HUES6 (cell line): Measurements from ENCODE around the gene TFDP3.

Source experiments
- H3K27ac ChIP-seq: 2 replicates; pipeline ENCODE4 v1.7.0; 2013; ENCODE audit warnings: low read depth, mild to moderate bottlenecking, low read length, inconsistent platforms
- H3K27me3 ChIP-seq: 2 replicates; pipeline ENCODE4 v1.6.1; 2013; ENCODE audit warnings: low read length; ENCODE audit not compliant: control insufficient read depth, insufficient read depth
- H3K36me3 ChIP-seq: 2 replicates; pipeline ENCODE4 v1.6.1; 2013; ENCODE audit warnings: low read length; ENCODE audit not compliant: control insufficient read depth, insufficient read depth
- H3K4me1 ChIP-seq: 2 replicates; pipeline ENCODE4 v1.6.1; 2013; ENCODE audit warnings: low read length; ENCODE audit not compliant: control insufficient read depth, insufficient read depth
- H3K4me3 ChIP-seq: 2 replicates; pipeline ENCODE4 v1.5.1; 2013; ENCODE audit warnings: low read depth, low read length
- H3K9ac ChIP-seq: one replicate; pipeline ENCODE4 v1.6.1; 2013; ENCODE audit warnings: mild to moderate bottlenecking, low read length
- H3K9me3 ChIP-seq: 2 replicates; pipeline ENCODE4 v1.6.1; 2013; ENCODE audit warnings: low read depth, low read length; ENCODE audit not compliant: control insufficient read depth, insufficient read depth

The TFDP3 gene

DNA sequence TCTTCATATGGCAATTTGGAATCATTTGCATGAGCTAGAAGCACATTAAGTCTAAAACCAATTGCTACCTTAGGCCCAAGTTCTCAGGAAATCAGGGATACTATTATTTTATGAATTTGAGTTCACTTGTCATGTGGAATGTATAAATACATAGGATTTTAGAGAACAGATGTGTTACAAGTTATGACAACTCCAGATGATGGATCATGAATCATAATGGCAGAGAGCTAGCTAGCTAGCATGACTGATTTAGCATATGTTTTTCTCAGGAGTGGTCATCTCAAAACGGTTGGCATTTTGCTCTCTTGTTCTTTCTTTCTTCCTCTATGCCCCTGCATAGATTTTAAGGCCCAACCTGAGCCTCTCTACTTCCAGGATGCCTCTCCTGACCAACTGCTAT is 14.2 kb upstream of the TFDP3 start:
- Histone ChIP-seq H3K9me3 (no peaks in the 10 kb centered on the region), H3K36me3 (no peaks in the 10 kb centered on the region), H3K27ac (no peak overlapping the region), H3K4me3 (no peak overlapping the region), H3K27me3 (peaks cover 71% of the 10 kb centered on the region), H3K9ac (no peak overlapping the region), H3K4me1 (no peaks in the 10 kb centered on the region)

DNA sequence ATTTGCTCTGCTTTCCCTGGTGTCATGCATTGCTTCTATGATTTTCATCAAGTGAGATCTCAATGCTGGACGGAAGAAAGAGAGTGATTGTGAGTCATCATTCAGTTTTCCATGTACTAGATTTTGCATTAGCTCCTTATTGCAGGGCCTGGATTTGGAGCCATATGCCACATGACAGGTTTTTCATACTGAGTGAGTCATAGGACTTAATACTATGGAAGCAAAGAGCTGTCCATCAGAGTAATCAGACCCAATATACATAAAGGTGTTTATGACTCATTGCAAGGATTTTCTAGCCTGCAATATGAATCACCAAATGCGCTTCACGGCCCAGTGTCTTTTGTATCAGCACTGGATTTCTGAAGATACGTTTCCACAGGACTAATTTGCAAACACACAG is 11.2 kb upstream of the TFDP3 start:
- Histone ChIP-seq H3K36me3 (no peaks in the 10 kb centered on the region), H3K4me3 (no peak overlapping the region), H3K9me3 (no peaks in the 10 kb centered on the region), H3K9ac (no peak overlapping the region), H3K27me3 (peaks cover 46% of the 10 kb centered on the region), H3K4me1 (no peaks in the 10 kb centered on the region), H3K27ac (no peak overlapping the region)

- Histone ChIP-seq H3K9ac (no peak overlapping the region), H3K4me3 (no peak overlapping the region), H3K27me3 (peaks cover 4% of the 10 kb centered on the region; the same call in 1 of the 2 replicates), H3K4me1 (peaks cover 6% of the 10 kb centered on the region; the same call in 1 of the 2 replicates), H3K36me3 (no peaks in the 10 kb centered on the region), H3K9me3 (no peaks in the 10 kb centered on the region), H3K27ac (no peak overlapping the region)
These were observed 2.4 kb downstream of the TFDP3 start for GRCh38 chrX:133215747-133216146.

GRCh38 chrX:133215017-133215416 is 3.1 kb downstream of the TFDP3 start:
- Histone ChIP-seq H3K27me3 (peaks cover 4% of the 10 kb centered on the region; the same call in 1 of the 2 replicates), H3K27ac (no peak overlapping the region), H3K9me3 (no peaks in the 10 kb centered on the region), H3K4me3 (no peak overlapping the region), H3K9ac (no peak overlapping the region), H3K4me1 (peaks cover 6% of the 10 kb centered on the region; the same call in 1 of the 2 replicates), H3K36me3 (no peaks in the 10 kb centered on the region)

DNA sequence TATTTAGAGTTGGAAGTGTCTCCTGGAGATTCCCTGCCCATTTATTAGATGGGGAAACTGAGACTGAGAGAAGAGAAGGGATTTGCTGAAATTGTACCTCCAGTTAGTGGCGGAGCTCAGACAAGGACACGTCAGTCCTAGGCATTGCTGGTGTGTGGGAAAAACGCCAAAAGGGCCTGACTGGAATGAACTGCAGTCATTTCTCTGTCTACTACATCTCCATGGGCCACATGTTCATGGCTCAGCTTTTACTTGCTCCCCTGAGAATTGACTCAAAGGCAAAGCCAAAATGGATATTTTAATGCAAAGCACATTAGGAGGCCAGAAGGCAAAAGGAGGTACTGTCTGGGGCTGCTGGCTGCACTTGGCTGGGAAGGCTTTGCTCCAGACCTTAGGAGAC is 3.9 kb downstream of the TFDP3 start:
- Histone ChIP-seq H3K36me3 (no peaks in the 10 kb centered on the region), H3K9me3 (no peaks in the 10 kb centered on the region), H3K27ac (no peak overlapping the region), H3K27me3 (peaks cover 4% of the 10 kb centered on the region; the same call in 1 of the 2 replicates), H3K4me1 (peaks cover 6% of the 10 kb centered on the region; the same call in 1 of the 2 replicates), H3K9ac (no peak overlapping the region), H3K4me3 (no peak overlapping the region)

- H3K27me3 ChIP-seq = no peaks in the 10 kb centered on the region; the same call in 1 of the 2 replicates
These were observed 5.0 kb downstream of the TFDP3 start for GRCh38 chrX:133213117-133213516.

GRCh38 chrX:133207751-133208150 is 10.4 kb downstream of the TFDP3 start:
- no peak overlapping the region for H3K27ac ChIP-seq
- H3K9me3 ChIP-seq = no peaks in the 10 kb centered on the region

More at GRCh38 chrX:133213117-133213516, 5.0 kb downstream of the TFDP3 start:
- H3K9ac ChIP-seq = no peak overlapping the region
- H3K36me3 ChIP-seq = no peaks in the 10 kb centered on the region
- H3K27ac ChIP-seq = no peak overlapping the region
- H3K4me1 ChIP-seq = peaks cover 6% of the 10 kb centered on the region; the same call in 1 of the 2 replicates
- no peak overlapping the region for H3K4me3 ChIP-seq
- H3K9me3 ChIP-seq = no peaks in the 10 kb centered on the region

DNA sequence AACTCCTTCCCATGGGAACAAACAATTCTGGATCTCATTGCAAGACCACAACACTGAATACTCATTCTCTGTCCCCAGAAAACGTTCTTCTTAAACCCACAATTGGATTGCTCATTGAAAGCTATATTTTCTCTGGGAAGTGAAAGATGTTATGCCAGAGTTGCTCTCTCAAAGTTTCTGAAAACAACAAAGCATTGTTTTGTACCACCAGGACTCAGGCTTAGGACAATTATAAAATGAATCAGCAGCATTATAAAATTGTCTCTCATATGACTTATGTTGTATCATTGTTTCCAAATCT is 26.5 kb downstream of the TFDP3 start:
- Histone ChIP-seq H3K36me3 (no peaks in the 10 kb centered on the region), H3K4me1 (peaks cover 13% of the 10 kb centered on the region), H3K4me3 (no peak overlapping the region), H3K9ac (no peak overlapping the region), H3K27me3 (no peaks in the 10 kb centered on the region; the same call in 1 of the 2 replicates), H3K9me3 (no peaks in the 10 kb centered on the region), H3K27ac (no peak overlapping the region)

More at GRCh38 chrX:133207751-133208150, 10.4 kb downstream of the TFDP3 start:
- Histone ChIP-seq H3K36me3 (no peaks in the 10 kb centered on the region), H3K4me3 (no peak overlapping the region), H3K4me1 (no peaks in the 10 kb centered on the region), H3K9ac (no peak overlapping the region), H3K27me3 (peaks cover 7% of the 10 kb centered on the region; the same call in 1 of the 2 replicates)

DNA sequence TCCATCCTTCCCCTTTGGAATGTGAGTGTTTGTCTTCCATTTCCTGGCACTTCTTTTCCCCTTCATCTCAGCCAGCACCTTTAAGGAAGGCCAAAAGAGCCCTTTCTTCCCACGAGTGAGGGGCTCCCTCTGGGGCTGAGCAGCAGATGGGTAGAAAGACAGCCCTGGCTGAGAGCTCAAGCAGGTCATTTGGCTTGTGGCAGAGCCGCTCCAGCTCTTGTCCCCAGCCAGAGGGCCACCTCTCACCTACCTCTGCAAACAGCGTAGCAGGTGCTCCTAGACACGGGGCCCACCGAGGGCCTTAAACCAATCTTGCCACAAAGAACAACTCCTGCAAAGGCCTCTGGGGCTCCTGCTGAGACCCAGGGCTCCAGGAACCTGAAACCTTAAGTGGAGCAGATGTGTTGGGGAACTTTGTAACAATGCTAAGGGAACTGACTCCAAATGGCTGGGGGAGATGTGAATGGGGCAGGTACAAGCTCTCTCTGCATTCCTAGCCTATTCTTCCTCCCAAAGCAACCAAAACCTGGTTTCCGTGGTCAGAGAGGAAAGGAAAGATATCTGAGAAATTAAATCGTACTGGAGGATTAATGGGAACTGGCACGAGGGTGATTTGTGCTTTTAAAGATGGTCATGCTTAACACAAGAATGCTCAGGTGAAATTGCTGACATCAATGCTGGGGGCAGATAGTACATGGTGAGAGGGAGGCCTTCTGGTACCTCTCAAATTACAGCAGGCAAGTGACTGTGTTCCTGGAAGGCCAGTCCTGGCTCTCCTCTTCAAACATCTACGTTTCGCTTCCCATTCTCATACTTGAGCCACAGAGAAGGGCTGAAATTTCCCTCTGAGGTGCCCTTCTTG is 27.0 kb downstream of the TFDP3 start:
- H3K9me3 ChIP-seq = no peaks in the 10 kb centered on the region
- H3K9ac ChIP-seq = no peak overlapping the region
- H3K27ac ChIP-seq = no peak overlapping the region
- H3K4me3 ChIP-seq = no peak overlapping the region
- peaks cover 13% of the 10 kb centered on the region for H3K4me1 ChIP-seq
- no peaks in the 10 kb centered on the region for H3K36me3 ChIP-seq
- no peaks in the 10 kb centered on the region; the same call in 1 of the 2 replicates for H3K27me3 ChIP-seq

GRCh38 chrX:133189195-133189594 is 29.0 kb downstream of the TFDP3 start:
- Histone ChIP-seq H3K4me1 (peaks cover 16% of the 10 kb centered on the region), H3K27ac (no peak overlapping the region), H3K9me3 (no peaks in the 10 kb centered on the region), H3K9ac (no peak overlapping the region), H3K4me3 (no peak overlapping the region), H3K27me3 (no peaks in the 10 kb centered on the region; the same call in 1 of the 2 replicates), H3K36me3 (no peaks in the 10 kb centered on the region)

DNA sequence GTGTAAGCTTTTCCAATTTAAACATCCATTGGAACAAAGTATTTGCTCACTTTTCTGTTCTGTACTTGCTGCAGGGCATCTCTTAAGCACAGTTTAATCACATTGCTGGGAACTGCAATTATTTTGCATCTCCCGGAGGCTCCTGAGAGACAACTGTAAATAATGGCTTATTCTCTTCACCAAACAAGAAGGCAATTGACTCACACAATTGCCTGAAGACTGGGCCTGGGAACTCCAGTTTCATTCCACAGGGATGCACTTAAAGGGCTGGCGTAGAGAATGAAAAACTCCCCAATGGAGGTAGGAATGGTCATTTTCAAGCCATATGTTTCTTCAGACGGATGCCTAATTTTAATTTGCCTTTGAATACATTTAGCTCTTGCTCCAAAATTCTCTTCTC is 29.5 kb downstream of the TFDP3 start:
- H3K27me3 ChIP-seq = no peaks in the 10 kb centered on the region; the same call in 1 of the 2 replicates
- H3K27ac ChIP-seq = no peak overlapping the region
- H3K9ac ChIP-seq = no peak overlapping the region
- H3K4me3 ChIP-seq = no peak overlapping the region
- no peaks in the 10 kb centered on the region for H3K36me3 ChIP-seq
- H3K4me1 ChIP-seq = peaks cover 16% of the 10 kb centered on the region
- H3K9me3 ChIP-seq = no peaks in the 10 kb centered on the region
